Right atrium auricular region (tissue), 2 donors: ENCODE measurements around the gene RIOK2. TPM values are rescaled to one million over a fixed set of nuclear protein-coding genes. Genes with fewer than 3 reads are reported as not detected.
A peak's percentile ranks its signal among the peaks of the same experiment; 100 is the strongest.
"Not testable (repeated sequence)": the region's sequence is repeated elsewhere in the genome, so short reads cannot be mapped to it uniquely, and the experiment has no call there.

ENCODE experiments used
- DNase-seq: peaks from one replicate; pipeline ENCODE4 v3.0.0-alpha.2; 2019; ENCODE audit warnings: low spot score
- H3K27ac ChIP-seq, 2 donors: fragments of 200-600 bp; sonication (generic); 1 replicate in 1 of 2; 2 replicates in 1 of 2; pipeline ENCODE4 v1.5.1; 2016 to 2019
- H3K27me3 ChIP-seq, 2 donors: fragments of 200-600 bp; sonication (generic); one replicate each; pipeline versions ENCODE4 v1.5.1 to v1.6.0; 2017 to 2019
- H3K36me3 ChIP-seq: fragments of 200-600 bp; sonication (generic); one replicate; pipeline ENCODE4 v1.5.1; 2016
- H3K4me1 ChIP-seq, 2 donors: fragments of 200-600 bp; sonication (generic); one replicate each; pipeline versions ENCODE4 v1.5.1 to v1.6.0; 2017 to 2019
- H3K4me3 ChIP-seq, 2 donors: fragments of 200-600 bp; sonication (generic); 1 replicate in 1 of 2; 2 replicates in 1 of 2; pipeline ENCODE4 v1.5.1; 2017 to 2019; ENCODE audit warnings: mild to moderate bottlenecking in 1 of 2, moderate library complexity in 1 of 2
- H3K9me3 ChIP-seq, 2 donors: fragments of 200-600 bp; sonication (generic); one replicate each; pipeline ENCODE4 v1.5.1; 2019
- total RNA-seq, 2 donors: library from RNA; depleted of rRNA; stranded (reverse); fragments of >200 nt; gene quantifications; one replicate each; pipeline ENCODE4 v1.1.0, GENCODE V29; 2016
- TF ChIP-seq, protein P1 (sequence below), 2 donors: fragments of 200-600 bp; sonication (generic); IDR thresholded peaks; one replicate each; pipeline ENCODE4 v1.5.1; 2019; ENCODE audit warnings: antibody characterized with exemption in 2 of 2

RIOK2 gene
- total RNA-seq, 2 donors from 2014 or later, result 19.2 to 20.4 TPM

- H3K4me3 ChIP-seq, result peak overlapping the region; percentile 75 to 79
- peaks cover 0 to 21% of the 10 kb centered on the region in 2 donors for H3K4me1 ChIP-seq
- H3K36me3 ChIP-seq, result peaks cover 21% of the 10 kb centered on the region
- H3K27me3 ChIP-seq, result no peaks in the 10 kb centered on the region
- TF ChIP-seq, protein P1, sequence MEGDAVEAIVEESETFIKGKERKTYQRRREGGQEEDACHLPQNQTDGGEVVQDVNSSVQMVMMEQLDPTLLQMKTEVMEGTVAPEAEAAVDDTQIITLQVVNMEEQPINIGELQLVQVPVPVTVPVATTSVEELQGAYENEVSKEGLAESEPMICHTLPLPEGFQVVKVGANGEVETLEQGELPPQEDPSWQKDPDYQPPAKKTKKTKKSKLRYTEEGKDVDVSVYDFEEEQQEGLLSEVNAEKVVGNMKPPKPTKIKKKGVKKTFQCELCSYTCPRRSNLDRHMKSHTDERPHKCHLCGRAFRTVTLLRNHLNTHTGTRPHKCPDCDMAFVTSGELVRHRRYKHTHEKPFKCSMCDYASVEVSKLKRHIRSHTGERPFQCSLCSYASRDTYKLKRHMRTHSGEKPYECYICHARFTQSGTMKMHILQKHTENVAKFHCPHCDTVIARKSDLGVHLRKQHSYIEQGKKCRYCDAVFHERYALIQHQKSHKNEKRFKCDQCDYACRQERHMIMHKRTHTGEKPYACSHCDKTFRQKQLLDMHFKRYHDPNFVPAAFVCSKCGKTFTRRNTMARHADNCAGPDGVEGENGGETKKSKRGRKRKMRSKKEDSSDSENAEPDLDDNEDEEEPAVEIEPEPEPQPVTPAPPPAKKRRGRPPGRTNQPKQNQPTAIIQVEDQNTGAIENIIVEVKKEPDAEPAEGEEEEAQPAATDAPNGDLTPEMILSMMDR (IDR thresholded peaks at IDR 0.05), result no peak
- no peak overlapping the region for H3K27ac ChIP-seq
- no peaks in the 10 kb centered on the region for H3K9me3 ChIP-seq
- DNase-seq, result no peak
These were observed 1.0 kb downstream of the RIOK2 start for GRCh38 chr5:97181856-97182545.

GRCh38 chr5:97179457-97179856 lies 3.6 kb downstream of the RIOK2 start:
- not testable (repeated sequence) for DNase-seq, H3K27me3 ChIP-seq, H3K4me3 ChIP-seq, H3K9me3 ChIP-seq, H3K27ac ChIP-seq
- H3K4me1 ChIP-seq, result peaks cover 0 to 21% of the 10 kb centered on the region in 2 donors
- H3K36me3 ChIP-seq, result peaks cover 42% of the 10 kb centered on the region

GRCh38 chr5:97172227-97172626 lies 10.8 kb downstream of the RIOK2 start:
- H3K9me3 ChIP-seq, result no peaks in the 10 kb centered on the region
- H3K27me3 ChIP-seq, result no peaks in the 10 kb centered on the region
- TF ChIP-seq, protein P1 (IDR thresholded peaks at IDR 0.05), result no peak
- H3K4me3 ChIP-seq, result no peak overlapping the region
- DNase-seq, result no peak
- H3K4me1 ChIP-seq, result no peaks in the 10 kb centered on the region
- no peak overlapping the region for H3K27ac ChIP-seq
- peaks cover 65% of the 10 kb centered on the region for H3K36me3 ChIP-seq

- Histone ChIP-seq H3K4me1 (no peaks in the 10 kb centered on the region), H3K9me3 (no peaks in the 10 kb centered on the region), H3K4me3 (no peak overlapping the region), H3K27me3 (no peaks in the 10 kb centered on the region), H3K27ac (no peak overlapping the region), H3K36me3 (peaks cover 65% of the 10 kb centered on the region)
- TF ChIP-seq, protein P1 (IDR thresholded peaks at IDR 0.05), result no peak
- DNase-seq, result no peak
These were observed 11.3 kb downstream of the RIOK2 start for GRCh38 chr5:97171703-97172102.

DNA sequence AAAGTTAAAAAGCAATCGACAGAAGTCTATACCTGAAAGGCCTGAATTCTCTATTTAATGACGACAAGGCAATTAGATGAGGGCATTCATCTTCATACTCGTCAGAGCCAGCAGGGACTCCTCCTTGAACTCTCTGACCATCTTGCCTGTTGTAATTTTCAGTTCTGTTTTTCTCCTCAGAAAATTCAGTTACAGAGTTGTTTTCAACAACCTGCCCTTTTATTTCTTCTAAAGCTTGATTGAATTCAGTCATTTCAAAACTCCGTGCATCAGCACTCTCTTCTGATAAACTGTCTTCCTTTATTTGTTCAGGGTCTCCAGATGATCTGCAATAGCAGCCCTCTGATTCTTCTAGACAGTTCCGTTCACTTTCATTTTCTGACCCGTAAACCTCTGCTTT lies 15.6 kb downstream of the RIOK2 start:
- H3K4me1 ChIP-seq, result no peaks in the 10 kb centered on the region
- H3K4me3 ChIP-seq, result no peak overlapping the region
- no peak overlapping the region for H3K27ac ChIP-seq
- no peaks in the 10 kb centered on the region for H3K27me3 ChIP-seq
- H3K36me3 ChIP-seq, result peaks cover 63% of the 10 kb centered on the region
- H3K9me3 ChIP-seq, result no peaks in the 10 kb centered on the region
- DNase-seq, result no peak
- TF ChIP-seq, protein P1 (IDR thresholded peaks at IDR 0.05), result no peak

DNA sequence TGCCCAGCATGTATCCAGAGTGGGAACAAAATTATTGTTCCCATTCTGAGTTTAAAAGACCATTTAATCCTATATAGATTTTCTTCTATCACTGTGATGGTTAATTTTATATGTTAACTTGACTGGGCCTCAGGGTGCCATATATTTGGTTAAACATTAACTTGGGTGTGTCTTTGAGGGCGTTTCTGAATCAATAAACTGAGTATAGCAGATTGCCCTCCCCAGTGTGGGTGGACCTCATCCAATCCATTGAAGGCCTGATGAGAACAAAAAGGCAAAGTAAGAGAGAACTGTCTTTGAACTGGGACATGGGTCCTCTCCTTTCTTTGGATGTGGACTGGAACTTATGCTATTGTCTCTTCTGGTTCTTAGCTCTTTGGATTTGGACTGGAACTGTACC lies 17.3 kb downstream of the RIOK2 start:
- Histone ChIP-seq H3K36me3 (peaks cover 54% of the 10 kb centered on the region), H3K4me3 (no peak overlapping the region), H3K27ac (no peak overlapping the region), H3K27me3 (no peaks in the 10 kb centered on the region), H3K9me3 (no peaks in the 10 kb centered on the region), H3K4me1 (no peaks in the 10 kb centered on the region)
- TF ChIP-seq, protein P1 (IDR thresholded peaks at IDR 0.05), result no peak
- no peak for DNase-seq
